GM12865 (cell line): ENCODE measurements around the gene ELOVL6.

Experiments used
- DNase-seq: peaks from one replicate; pipeline ENCODE4 v3.0.0; 2010; ENCODE audit warnings: low read depth
- H3K4me3 ChIP-seq: 2 replicates; pipeline ENCODE4 v1.5.1; 2011; ENCODE audit warnings: mild to moderate bottlenecking, low read depth, low read length, control low read depth
- CTCF ChIP-seq: IDR thresholded peaks from 2 replicates; pipeline ENCODE4 v1.5.1; 2011; ENCODE audit warnings: low read length, control low read depth, low read depth, inconsistent platforms; ENCODE audit not compliant: insufficient read depth; ENCODE audit errors: missing control alignments

Gene ELOVL6

DNA sequence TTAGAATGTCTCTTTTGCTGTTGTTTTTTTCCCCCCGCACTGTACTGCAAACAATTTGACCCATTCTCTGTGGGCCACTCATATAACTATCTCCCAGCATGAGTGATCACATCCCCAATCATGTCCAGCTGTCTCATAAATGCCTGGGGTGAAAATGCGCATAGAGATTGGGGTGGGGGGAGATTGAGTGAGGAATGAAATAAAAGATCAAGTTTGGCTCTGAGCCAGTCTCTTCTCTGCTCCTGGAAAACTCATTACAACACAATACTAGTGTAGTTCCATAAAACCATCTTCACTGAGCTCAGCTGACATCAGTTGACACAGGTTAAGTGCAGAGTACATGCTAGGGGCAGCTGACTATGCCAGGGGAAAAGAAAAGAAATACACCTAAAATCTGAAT is 188.9 kb downstream of the ELOVL6 start:
- DNase-seq = no peak

DNA sequence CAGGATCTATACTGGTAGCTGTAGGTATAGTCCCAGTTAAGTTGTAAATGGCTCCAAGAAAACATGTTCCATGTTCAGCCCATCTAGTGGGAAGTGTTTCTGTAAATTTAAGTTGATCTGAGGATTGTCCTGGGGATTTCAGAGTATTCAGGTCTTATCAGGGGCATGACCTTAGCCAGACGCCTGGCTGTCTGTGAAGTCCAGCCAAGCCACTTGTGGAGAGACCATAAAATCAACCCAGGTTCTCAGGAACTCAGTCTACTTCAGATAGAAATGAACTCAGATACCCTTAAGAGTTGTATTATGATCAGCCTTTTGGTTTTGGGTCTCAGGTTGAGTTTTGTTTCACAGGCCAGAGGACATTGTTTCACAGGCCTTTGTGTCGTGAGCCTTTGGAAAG is 189.9 kb downstream of the ELOVL6 start:
- H3K4me3 ChIP-seq = no peak overlapping the region
- TF ChIP-seq CTCF = no peak
- no peak for DNase-seq

More for the DNA sequence above, 188.9 kb downstream of the ELOVL6 start:
- TF ChIP-seq CTCF = no peak
- H3K4me3 ChIP-seq = no peak overlapping the region

DNA sequence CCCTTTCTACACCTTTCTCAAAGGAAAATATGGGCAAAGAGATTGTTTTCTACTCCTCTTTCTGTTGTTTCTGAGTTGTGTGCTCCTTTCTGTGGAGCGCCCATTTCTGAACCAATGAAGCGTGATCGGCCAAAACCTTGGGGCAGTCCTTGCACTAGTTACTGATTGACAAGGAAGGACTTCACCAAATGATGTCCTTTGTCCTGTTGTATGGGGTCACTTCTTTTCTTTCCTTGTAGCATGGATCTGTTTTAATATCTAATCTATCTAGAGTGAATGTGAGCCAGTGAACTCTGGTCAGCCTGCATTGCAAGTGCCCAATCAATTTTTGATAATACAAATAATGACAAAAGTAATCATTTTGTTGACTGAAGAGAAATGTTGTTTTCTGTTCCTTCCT is 191.2 kb downstream of the ELOVL6 start:
- no peak for TF ChIP-seq CTCF
- H3K4me3 ChIP-seq = no peak overlapping the region
- no peak for DNase-seq

- no peak overlapping the region for H3K4me3 ChIP-seq
- DNase-seq = peak; percentile 75
- peak; percentile 68 for TF ChIP-seq CTCF
These were observed 192.9 kb downstream of the ELOVL6 start for GRCh38 chr4:110005461-110006056.

GRCh38 chr4:110004556-110004955 is 193.9 kb downstream of the ELOVL6 start:
- DNase-seq = no peak
- TF ChIP-seq CTCF = no peak

DNA sequence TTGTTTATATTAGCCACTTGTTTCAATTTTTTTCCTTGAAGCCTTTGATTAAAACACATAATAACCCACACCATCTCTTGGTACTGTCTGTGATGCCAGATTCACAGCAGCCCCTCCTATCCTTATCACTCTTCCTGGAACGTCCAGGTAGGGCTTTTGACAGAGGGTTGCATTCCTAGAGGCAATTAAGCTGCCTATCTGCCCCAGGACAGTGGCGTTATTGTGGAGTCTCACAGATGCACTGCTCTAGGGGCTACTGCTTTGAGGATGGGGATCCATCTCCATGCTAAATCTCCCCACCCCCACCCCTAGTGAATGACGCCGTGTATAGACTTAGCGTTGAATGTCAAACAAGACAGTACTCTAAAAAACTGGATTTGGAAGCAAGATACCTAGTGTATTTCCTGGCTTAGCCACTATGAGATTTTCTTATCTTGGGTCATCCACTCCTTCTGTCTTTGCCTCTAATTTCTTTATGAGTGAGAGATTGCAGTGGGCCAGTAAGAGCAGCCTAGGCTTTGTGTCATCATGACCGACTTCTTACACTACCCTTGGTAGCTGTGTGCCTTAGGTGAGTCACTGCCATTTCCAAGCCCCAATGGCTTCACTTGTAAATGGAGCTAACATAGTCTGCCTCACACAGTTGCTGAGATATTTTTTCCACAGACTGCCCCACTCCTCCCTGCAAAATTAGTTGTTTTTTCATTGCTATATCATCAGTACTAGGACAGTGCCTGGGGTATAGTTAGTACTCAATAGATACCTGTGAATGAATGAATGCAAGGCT is 194.8 kb downstream of the ELOVL6 start:
- no peak for DNase-seq
- no peak for TF ChIP-seq CTCF
- H3K4me3 ChIP-seq = no peak overlapping the region

More at GRCh38 chr4:110004556-110004955, 193.9 kb downstream of the ELOVL6 start:
- no peak overlapping the region for H3K4me3 ChIP-seq
